Activated CD4-positive, alpha-beta T cell treated with anti-CD3 and anti-CD28 coated beads, Interleukin-2, amount 10 ng/mL, durations not matched to agents 7 days and 5 days (primary cell): ENCODE data around the gene SLC7A7. TPM values are rescaled to one million over a fixed set of nuclear protein-coding genes. Genes with fewer than 3 reads are reported as not detected.
"Not testable (repeated sequence)": the region's sequence is repeated elsewhere in the genome, so short reads cannot be mapped to it uniquely, and the experiment has no call there.

Source experiments
- CTCF ChIA-PET: fragments of 350-600 bp; sonication (Branson Sonifier 250); formaldehyde crosslinking; loops from one replicate; lab custom pipeline; 2021; ENCODE audit warnings: antibody characterized with exemption; lab: Charles Lee
- POLR2A ChIA-PET: fragments of 350-600 bp; sonication (Branson Sonifier 250); formaldehyde crosslinking; loops from one replicate; lab custom pipeline; 2021; ENCODE audit warnings: antibody characterized with exemption; lab: Charles Lee
- DNase-seq: peaks from one replicate; pipeline ENCODE4 v3.0.0-alpha.2; 2020
- H3K27ac Mint-ChIP-seq: one replicate; pipeline ENCODE4 v1.8.0; 2021; ENCODE audit warnings: mild to moderate bottlenecking, moderate library complexity, mixed read lengths
- H3K27me3 Mint-ChIP-seq: one replicate; pipeline ENCODE4 v1.8.0; 2021; ENCODE audit warnings: mixed read lengths
- H3K36me3 Mint-ChIP-seq: one replicate; pipeline ENCODE4 v1.8.0; 2021; ENCODE audit warnings: low read depth, mixed read lengths
- H3K4me1 Mint-ChIP-seq: one replicate; pipeline ENCODE4 v1.8.0; 2021; ENCODE audit warnings: mixed read lengths
- H3K4me3 Mint-ChIP-seq: one replicate; pipeline ENCODE4 v1.8.0; 2021; ENCODE audit warnings: mild to moderate bottlenecking, moderate library complexity, mixed read lengths
- H3K9me3 Mint-ChIP-seq: one replicate; pipeline ENCODE4 v1.8.0; 2021; ENCODE audit warnings: mixed read lengths
- total RNA-seq, 2 experiments: library from RNA; stranded (reverse); gene quantifications; one replicate each; pipeline ENCODE4 v1.2.3, GENCODE V29; 2021

The SLC7A7 gene
- total RNA-seq, 2 experiments from 2014 or later: 0.25 to 0.69 TPM

- Mint-ChIP-seq H3K4me3 (no peak overlapping the region), H3K9me3 (no peaks in the 10 kb centered on the region), H3K4me1 (peaks cover 16% of the 10 kb centered on the region), H3K27ac (no peak overlapping the region), H3K36me3 (peaks cover 2% of the 10 kb centered on the region), H3K27me3 (peaks cover 29% of the 10 kb centered on the region)
- no peak for DNase-seq
- ChIA-PET CTCF (interaction anchor here (1.3 kb wide), 1 partner anchor 25 kb away, joined by 4 read pairs; no protein-coding TSS in a partner anchor), POLR2A (no interaction called here)
These were observed 61.6 kb downstream of the SLC7A7 start for GRCh38 chr14:22753586-22753985.

- ChIA-PET POLR2A (no interaction called here), CTCF (interaction anchor here (1.2 kb wide), 1 partner anchor 14 kb away, joined by 3 read pairs; the partner anchor contains the start of gene OXA1L)
- DNase-seq: peak; percentile 12
- H3K36me3 Mint-ChIP-seq: no peaks in the 10 kb centered on the region
- no peaks in the 10 kb centered on the region for H3K9me3 Mint-ChIP-seq
- H3K27ac Mint-ChIP-seq: no peak overlapping the region
- H3K4me1 Mint-ChIP-seq: peaks cover 22% of the 10 kb centered on the region
- H3K4me3 Mint-ChIP-seq: no peak overlapping the region
- peaks cover 34% of the 10 kb centered on the region for H3K27me3 Mint-ChIP-seq
These were observed 62.8 kb downstream of the SLC7A7 start for GRCh38 chr14:22752422-22752821.

DNA sequence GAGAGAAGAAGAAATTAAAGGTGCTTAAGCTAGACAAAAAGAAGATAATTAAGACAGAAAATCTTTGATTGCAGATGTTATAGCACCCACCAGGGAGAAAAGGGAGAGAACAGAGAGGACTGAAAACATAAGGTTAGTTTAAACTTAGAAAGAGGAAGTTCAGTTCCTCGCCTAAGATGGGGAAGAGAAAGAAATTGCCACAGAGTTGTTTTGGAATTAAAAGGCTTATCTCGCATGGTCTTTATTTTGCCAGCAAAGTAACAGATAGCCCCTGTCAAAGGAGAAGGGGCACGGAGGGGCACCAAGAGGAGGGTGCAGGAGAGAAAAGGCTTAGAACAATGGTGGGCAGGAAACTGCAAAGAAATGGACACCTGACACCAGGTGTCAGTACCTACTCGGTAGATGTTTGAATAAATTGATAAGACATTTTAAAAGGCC is 66.6 kb downstream of the SLC7A7 start:
- H3K27ac Mint-ChIP-seq: no peak overlapping the region
- CTCF ChIA-PET: no interaction called here
- peaks cover 22% of the 10 kb centered on the region for H3K4me1 Mint-ChIP-seq
- H3K36me3 Mint-ChIP-seq: no peaks in the 10 kb centered on the region
- DNase-seq: no peak
- POLR2A ChIA-PET: no interaction called here
- no peaks in the 10 kb centered on the region for H3K9me3 Mint-ChIP-seq
- no peak overlapping the region for H3K4me3 Mint-ChIP-seq
- H3K27me3 Mint-ChIP-seq: peaks cover 31% of the 10 kb centered on the region

DNA sequence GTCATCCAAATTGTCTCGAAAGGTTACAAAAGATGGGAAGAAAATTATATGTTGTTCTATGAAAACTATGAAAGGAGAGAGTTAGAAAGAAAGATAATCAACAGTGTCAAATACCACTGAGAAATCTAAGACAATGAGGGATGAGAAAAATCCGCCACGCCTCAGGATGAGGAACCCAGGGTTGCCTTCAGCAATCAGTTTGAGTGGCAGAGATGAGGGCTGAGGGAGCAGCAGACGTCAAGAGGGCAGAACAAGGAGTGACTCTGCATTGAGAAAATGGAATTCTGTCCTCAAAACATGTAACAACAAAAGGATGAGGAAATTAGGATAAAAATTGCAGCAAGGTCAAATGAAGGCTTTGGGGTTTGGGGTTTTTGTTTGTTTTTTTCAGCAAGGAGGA is 67.0 kb downstream of the SLC7A7 start:
- Mint-ChIP-seq H3K36me3 (no peaks in the 10 kb centered on the region), H3K4me1 (peaks cover 22% of the 10 kb centered on the region), H3K27me3 (peaks cover 31% of the 10 kb centered on the region), H3K27ac (no peak overlapping the region), H3K4me3 (no peak overlapping the region), H3K9me3 (no peaks in the 10 kb centered on the region)
- DNase-seq: no peak
- POLR2A ChIA-PET: no interaction called here
- CTCF ChIA-PET: interaction anchor here (1.1 kb wide), 1 partner anchor 61 kb away, joined by 3 read pairs; no protein-coding TSS in a partner anchor

DNA sequence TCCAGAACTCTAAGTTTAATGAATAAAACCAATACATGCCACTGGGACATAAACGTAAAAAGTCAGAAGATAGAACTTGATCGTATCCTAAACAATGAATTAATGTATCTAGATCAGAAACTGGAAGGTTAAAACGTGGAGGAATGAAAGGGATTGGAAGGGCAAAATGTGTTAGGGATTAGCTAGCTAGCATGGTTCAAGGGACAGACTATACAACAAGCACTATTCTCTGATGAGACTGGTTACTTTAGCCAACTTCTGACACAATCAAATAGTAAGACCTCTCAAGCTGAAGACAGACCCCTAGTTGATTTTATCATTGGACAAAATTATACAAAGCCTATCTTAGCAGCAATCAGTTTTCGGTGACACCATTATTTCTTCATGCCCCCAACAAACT is 67.5 kb downstream of the SLC7A7 start:
- H3K9me3 Mint-ChIP-seq: no peaks in the 10 kb centered on the region
- no peak overlapping the region for H3K27ac Mint-ChIP-seq
- peaks cover 31% of the 10 kb centered on the region for H3K27me3 Mint-ChIP-seq
- DNase-seq: no peak
- ChIA-PET CTCF (interaction anchor here (1.1 kb wide), 1 partner anchor 61 kb away, joined by 3 read pairs; no protein-coding TSS in a partner anchor), POLR2A (no interaction called here)
- peaks cover 18% of the 10 kb centered on the region for H3K4me1 Mint-ChIP-seq
- H3K36me3 Mint-ChIP-seq: no peaks in the 10 kb centered on the region
- no peak overlapping the region for H3K4me3 Mint-ChIP-seq

- no peak overlapping the region for H3K27ac Mint-ChIP-seq
- peaks cover 4% of the 10 kb centered on the region for H3K9me3 Mint-ChIP-seq
- DNase-seq: no peak
- H3K4me1 Mint-ChIP-seq: peaks cover 29% of the 10 kb centered on the region
- CTCF ChIA-PET: interaction anchor here (1.6 kb wide), 1 partner anchor 170 kb away, joined by 6 read pairs; no protein-coding TSS in a partner anchor
- POLR2A ChIA-PET: no interaction called here
- H3K36me3 Mint-ChIP-seq: peaks cover 6% of the 10 kb centered on the region
- H3K27me3 Mint-ChIP-seq: peaks cover 11% of the 10 kb centered on the region
- no peak overlapping the region for H3K4me3 Mint-ChIP-seq
These were observed 75.2 kb downstream of the SLC7A7 start for GRCh38 chr14:22740020-22740419.

- POLR2A ChIA-PET: interaction anchor here (0.7 kb wide), 1 partner anchor 169 kb away, joined by 9 read pairs; no protein-coding TSS in a partner anchor
- H3K4me1 Mint-ChIP-seq: peaks cover 29% of the 10 kb centered on the region
- no peak overlapping the region for H3K27ac Mint-ChIP-seq
- peaks cover 4% of the 10 kb centered on the region for H3K9me3 Mint-ChIP-seq
- CTCF ChIA-PET: interaction anchor here (1.0 to 1.6 kb wide), 2 partner anchors 27 to 169 kb away, joined by 3 to 6 read pairs; partner anchors contain the start of gene OXA1L
- no peak for DNase-seq
- no peak overlapping the region for H3K4me3 Mint-ChIP-seq
- peaks cover 6% of the 10 kb centered on the region for H3K36me3 Mint-ChIP-seq
- peaks cover 11% of the 10 kb centered on the region for H3K27me3 Mint-ChIP-seq
These were observed 75.8 kb downstream of the SLC7A7 start for GRCh38 chr14:22739423-22739822.

GRCh38 chr14:22737052-22737451 is 78.2 kb downstream of the SLC7A7 start:
- Mint-ChIP-seq H3K36me3 (peaks cover 6% of the 10 kb centered on the region), H3K4me3 (no peak overlapping the region), H3K9me3 (peaks cover 4% of the 10 kb centered on the region), H3K4me1 (peaks cover 29% of the 10 kb centered on the region), H3K27me3 (peaks cover under 1% of the 10 kb centered on the region), H3K27ac (peak overlapping the region; percentile 89)
- POLR2A ChIA-PET: no interaction called here
- DNase-seq: peak; percentile 47
- CTCF ChIA-PET: interaction anchor here (1.0 kb wide), 1 partner anchor 118 kb away, joined by 3 read pairs; no protein-coding TSS in a partner anchor

- DNase-seq, CTCF ChIA-PET, H3K36me3 Mint-ChIP-seq, H3K9me3 Mint-ChIP-seq, H3K27ac Mint-ChIP-seq, H3K4me3 Mint-ChIP-seq, POLR2A ChIA-PET, H3K27me3 Mint-ChIP-seq: not testable (repeated sequence)
- peaks cover 29% of the 10 kb centered on the region for H3K4me1 Mint-ChIP-seq
These were observed 78.9 kb downstream of the SLC7A7 start for GRCh38 chr14:22736384-22736783.

DNA sequence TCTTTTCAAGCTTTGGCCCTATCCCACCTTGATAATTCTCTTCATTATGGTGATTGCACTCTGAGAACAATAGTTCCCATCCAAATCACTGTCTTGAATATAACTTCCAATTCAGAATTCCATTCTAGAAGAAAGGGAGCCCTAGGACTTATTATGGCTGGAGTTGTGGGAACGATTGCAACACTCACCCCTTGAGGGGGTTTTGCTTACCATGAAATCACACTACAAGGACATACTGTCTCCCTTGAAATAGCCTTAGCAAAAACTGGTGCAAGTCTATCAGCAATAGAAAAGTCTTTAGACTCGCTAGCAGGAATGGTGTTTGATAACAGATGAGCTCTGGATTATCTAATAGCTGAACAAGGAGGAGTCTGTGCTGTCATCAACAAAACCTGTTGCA is 80.1 kb downstream of the SLC7A7 start:
- ChIA-PET POLR2A (no interaction called here), CTCF (no interaction called here)
- H3K4me3 Mint-ChIP-seq: no peak overlapping the region
- peaks cover 4% of the 10 kb centered on the region for H3K9me3 Mint-ChIP-seq
- no peak for DNase-seq
- H3K27ac Mint-ChIP-seq: no peak overlapping the region
- peaks cover 6% of the 10 kb centered on the region for H3K36me3 Mint-ChIP-seq
- H3K27me3 Mint-ChIP-seq: peaks cover 9% of the 10 kb centered on the region
- peaks cover 29% of the 10 kb centered on the region for H3K4me1 Mint-ChIP-seq

- Mint-ChIP-seq H3K4me1 (peaks cover 17% of the 10 kb centered on the region), H3K36me3 (peaks cover 6% of the 10 kb centered on the region), H3K27ac (no peak overlapping the region), H3K4me3 (no peak overlapping the region), H3K27me3 (peaks cover 9% of the 10 kb centered on the region), H3K9me3 (peaks cover 4% of the 10 kb centered on the region)
- no peak for DNase-seq
- ChIA-PET POLR2A (no interaction called here), CTCF (no interaction called here)
These were observed 81.4 kb downstream of the SLC7A7 start for GRCh38 chr14:22733829-22734228.

- H3K27ac Mint-ChIP-seq, H3K27me3 Mint-ChIP-seq, H3K9me3 Mint-ChIP-seq, H3K4me1 Mint-ChIP-seq, POLR2A ChIA-PET, DNase-seq, H3K4me3 Mint-ChIP-seq, H3K36me3 Mint-ChIP-seq: not testable (repeated sequence)
- CTCF ChIA-PET: interaction anchor here (0.9 kb wide), 1 partner anchor 10 kb away, joined by 3 read pairs; no protein-coding TSS in a partner anchor
These were observed 83.2 kb downstream of the SLC7A7 start for GRCh38 chr14:22732062-22732461.

- ChIA-PET CTCF (no interaction called here), POLR2A (no interaction called here)
- H3K9me3 Mint-ChIP-seq: no peaks in the 10 kb centered on the region
These were observed 89.2 kb downstream of the SLC7A7 start for GRCh38 chr14:22726012-22726411.

DNA sequence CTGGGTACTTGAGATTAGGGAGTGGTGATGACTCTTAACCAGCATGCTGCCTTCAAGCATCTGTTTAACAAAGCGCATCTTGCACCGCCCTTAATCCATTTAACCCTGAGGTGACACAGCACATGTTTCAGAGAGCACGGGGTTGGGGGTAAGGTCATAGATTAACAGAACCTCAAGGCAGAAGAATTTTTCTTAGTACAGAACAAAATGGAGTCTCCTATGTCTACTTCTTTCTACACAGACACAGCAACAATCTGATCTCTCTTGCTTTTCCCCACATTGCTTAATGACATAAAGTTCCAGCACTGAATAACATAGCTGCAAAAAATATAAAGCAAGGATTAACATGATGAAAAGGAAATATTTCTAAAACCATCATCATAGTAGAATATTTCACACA is 89.9 kb downstream of the SLC7A7 start:
- H3K27me3 Mint-ChIP-seq, POLR2A ChIA-PET, DNase-seq, H3K4me1 Mint-ChIP-seq, H3K4me3 Mint-ChIP-seq, CTCF ChIA-PET, H3K36me3 Mint-ChIP-seq, H3K9me3 Mint-ChIP-seq, H3K27ac Mint-ChIP-seq: not testable (repeated sequence)

More at GRCh38 chr14:22726012-22726411, 89.2 kb downstream of the SLC7A7 start:
- Mint-ChIP-seq H3K4me1 (no peaks in the 10 kb centered on the region), H3K4me3 (no peak overlapping the region), H3K27me3 (peaks cover 6% of the 10 kb centered on the region), H3K36me3 (no peaks in the 10 kb centered on the region), H3K27ac (no peak overlapping the region)
- no peak for DNase-seq
